SW480 (cell line): ENCODE data around the gene ZNF575.
"Not testable (repeated sequence)": the region's sequence is repeated elsewhere in the genome, so short reads cannot be mapped to it uniquely, and the experiment has no call there.

ENCODE experiments used
- DNase-seq: peaks from one replicate; pipeline ENCODE4 v3.0.0-alpha.2; 2016; ENCODE audit warnings: low spot score

The ZNF575 gene

DNA sequence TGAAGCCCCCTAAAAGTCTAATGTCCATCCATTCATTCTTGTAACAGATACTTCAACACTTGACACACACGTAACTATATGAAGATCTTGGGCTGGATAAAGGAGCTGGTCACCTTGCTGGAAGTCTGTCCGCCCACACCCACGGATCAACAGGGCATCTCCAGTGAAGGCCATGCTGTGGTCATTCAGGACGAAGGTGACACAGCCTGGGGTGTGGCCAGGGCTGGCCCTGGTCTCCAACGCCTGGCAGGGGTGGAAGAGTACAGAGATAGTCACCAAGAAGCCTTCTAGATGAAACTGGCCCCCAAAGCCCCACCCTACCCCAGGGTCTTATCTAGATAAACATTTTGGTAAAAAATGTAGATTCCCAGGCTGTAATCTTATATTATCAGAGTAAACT lies 21.7 kb upstream of the ZNF575 start:
- DNase-seq: no peak

DNA sequence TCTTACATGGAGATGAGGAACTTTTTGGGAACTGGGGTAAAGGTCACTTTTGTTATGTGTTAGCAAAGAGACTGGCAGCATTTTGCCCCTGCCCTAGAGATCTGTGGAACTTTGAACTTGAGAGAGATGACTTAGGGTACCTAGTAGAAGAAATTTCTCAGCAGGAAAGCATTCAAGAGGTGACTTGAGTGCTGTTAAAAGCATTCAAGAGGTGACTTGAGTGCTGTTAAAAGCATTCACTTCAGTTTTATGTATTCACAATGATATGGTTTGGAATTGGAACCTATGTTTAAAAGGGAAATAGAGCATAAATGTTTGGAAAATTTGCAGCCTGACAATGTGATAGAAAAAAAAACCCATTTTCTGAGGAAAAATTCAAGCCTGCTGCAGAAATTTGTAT lies 20.6 kb upstream of the ZNF575 start:
- DNase-seq: not testable (repeated sequence)

DNA sequence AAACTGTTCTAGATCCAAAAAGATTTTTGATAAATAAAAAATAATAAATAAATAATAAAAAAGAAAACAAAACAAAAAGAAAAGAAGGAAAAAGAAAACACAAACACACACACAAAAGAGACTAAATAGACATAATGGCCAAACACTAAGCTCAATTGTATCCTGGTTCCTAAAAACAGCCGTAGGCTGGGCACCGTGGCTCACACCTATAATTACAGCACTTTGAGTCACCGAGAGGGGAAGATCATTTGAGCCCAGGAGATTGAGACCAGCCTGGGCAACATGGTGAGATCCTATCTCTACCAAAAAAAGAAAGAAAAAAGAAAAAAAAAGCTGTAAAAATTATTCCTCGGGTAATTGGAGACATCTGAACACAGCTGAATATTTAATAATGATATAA lies 14.9 kb upstream of the ZNF575 start:
- no peak for DNase-seq

DNA sequence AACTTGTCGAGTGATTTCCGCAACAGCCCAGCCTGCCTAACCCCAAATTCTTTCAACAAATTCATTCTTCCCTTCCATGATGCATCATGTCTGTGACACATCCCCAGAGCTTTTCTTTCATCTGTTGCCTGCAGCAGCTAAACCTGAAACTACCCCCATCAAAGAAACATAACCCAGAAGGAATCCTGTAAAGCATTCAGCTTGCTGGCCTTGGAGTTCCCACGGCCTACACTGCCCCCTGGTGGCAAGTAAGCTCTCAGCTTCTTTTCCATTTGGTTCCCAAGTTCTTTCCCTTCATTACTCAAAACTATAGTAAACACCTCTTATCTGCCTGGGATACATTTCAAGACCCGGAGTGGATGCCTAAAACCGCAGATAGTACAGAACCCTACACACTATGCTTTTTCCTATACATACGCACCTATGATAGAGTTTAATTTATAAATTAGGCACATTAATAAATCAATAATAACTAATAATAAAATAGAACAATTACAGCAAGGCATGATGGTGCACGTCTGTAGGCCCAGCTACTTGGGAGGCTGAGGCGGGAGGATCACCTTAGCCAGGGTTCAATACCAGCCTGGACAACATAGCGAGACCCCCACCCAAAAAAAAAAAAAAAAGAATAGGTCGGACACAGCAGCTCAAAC lies 13.4 kb upstream of the ZNF575 start:
- DNase-seq: peak; percentile 91

DNA sequence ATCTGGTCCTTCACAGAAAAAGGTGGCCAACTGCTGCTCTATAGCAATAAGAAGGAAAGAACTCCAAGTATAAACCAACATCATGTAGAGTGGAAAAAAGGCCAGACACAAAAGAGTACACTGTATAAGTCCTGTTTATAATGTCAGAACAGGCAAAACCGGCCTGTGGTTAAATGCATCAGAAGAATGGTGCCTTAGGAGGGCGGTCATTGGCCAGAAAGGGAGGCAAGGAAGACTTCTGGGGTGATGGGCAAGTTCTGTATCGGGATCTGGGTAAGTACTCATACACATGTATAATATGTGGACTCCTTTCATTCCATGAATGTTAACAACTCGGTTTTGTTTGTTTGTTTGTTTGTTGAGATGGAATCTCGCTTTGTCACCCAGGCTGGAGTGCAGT lies 10.1 kb upstream of the ZNF575 start:
- DNase-seq: no peak

- not testable (repeated sequence) for DNase-seq
Observed at GRCh38 chr19:43523696-43524095, 9.3 kb upstream of the ZNF575 start.

DNA sequence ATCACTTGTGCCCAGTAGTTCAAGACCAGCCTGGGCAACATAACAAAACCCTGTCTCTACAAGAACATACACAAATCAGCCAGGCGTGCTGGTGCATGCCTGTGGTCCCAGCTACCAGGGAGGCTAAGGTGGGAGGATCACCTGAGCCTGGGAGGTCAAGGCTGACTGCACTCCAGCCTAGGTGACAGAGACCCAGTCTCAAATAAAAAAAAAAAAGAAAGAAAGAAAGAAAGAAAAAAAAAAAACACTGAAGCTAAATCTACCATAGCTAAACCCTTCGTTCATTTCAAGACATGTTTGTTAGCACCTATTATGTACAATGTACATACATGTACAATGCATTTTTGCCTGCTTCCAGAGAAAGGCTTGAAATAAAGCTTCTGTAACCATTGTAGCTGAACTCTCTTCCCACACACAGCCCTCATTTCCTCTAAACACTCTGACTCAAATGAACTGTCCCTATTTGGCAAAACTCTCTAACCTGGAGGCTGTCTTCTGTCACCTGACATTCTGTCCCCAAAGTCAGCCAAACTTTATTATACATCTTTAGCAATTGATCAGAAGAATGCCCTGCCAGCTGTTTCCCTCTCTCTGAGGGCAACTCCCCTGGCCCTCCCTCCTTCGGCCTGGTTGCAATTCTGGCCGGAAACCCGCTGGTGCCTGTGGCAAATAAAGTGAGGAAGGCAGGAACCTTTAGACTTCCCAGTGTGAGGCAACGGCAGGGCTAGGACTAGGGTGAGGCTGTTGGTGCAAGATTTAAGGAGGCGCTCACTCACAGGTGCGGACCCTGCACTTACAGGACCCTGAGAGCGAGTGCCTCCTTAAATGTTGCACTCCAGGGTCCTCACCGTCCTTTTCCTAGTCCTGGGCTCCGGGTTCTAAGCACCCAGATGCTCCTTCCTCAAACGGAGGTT lies 7.8 kb upstream of the ZNF575 start:
- peak; percentile 94 for DNase-seq

- peak; percentile 49 for DNase-seq
Observed at GRCh38 chr19:43525836-43526771, 6.9 kb upstream of the ZNF575 start.

DNA sequence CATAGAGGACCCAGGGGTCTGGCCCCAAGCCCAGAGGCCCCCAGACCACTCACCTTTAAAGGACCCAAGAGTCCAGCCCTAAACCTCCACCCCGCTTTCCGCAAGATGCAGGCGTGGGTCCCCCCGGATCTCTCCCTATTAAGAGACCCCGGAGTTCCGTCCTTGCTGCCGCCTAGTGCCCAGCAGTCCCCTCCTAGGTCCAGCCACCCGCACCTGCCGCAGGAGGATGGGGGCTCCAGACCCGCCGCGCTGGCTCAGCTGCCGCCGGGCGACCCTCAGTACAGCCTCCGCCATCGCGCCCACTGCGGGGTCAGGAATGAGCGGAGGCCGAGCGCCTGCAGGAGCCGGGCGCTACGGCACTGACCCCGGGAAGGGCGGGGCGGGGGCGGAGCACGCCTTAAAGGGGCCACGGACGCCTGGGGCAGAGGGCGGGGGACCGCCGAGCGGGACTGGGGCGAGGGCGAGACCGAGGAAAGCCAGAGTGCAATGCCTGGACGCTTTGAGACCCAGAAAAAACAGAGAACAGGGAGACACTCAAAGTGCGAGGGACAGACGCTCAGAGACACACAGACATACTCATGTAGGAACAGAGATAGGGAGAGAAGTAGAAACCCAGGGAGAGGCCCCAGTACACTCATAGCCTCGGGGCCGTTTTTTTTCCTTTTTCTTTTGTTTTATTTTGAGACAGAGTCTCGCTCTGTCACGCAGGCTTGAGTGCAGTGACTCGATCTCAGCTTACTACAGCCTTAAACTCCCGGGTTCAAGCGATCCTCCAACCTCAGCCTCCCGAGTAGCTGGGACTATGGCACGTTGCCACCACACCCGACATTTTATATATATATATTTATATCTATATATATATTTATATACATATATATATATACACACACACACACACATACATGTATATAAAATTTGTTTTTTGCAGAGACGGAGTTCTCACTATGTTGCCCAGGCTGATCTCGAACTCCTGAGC lies 5.8 kb upstream of the ZNF575 start, which contains the start of gene ETHE1:
TSS of gene ETHE1 (minus strand) at position 318 of the 976 bp plus-strand sequence. CDS start at position 294, 24 bp downstream.
- peak; percentile 75 for DNase-seq

DNA sequence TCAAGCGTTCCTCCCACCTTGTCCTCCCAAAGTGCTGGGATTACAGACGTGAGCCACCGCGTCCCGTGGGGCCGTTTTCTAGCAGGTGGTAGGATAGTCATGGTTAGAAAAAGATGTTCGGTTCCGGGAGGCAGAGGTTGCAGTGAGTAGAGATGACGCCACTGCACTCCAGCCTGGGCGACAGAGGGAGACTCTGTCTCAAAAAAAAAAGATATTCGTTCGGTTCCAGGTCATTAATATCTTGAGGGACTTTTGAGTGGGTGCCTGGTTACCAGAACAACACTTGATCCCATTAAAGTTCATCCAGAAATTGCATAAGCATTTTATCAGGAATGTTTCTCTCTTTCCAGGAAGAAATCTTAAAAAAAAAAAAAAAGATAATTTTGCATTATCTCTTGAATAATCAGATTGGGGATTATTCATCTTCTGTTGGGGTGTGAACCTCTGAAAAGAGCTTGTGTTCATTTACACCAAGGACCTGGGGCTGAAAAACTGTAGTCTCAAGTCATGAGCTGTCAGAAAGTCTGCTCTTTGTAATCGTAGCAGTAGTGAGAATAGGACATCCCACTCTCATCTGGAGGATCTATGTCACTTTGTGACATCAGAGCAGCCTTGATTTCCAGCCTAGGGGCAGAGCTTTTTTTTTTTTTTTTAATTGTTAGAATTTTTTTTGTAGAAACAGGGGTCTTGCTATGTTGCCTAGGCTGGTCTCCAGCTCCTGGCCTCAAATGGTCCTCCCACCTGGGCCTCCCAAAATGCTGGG lies 4.9 kb upstream of the ZNF575 start:
- DNase-seq: no peak

GRCh38 chr19:43532571-43532961 lies 422 bp upstream of the ZNF575 start:
- peak; percentile 70 for DNase-seq

- DNase-seq: peak; percentile 98
Observed at GRCh38 chr19:43533546-43534304, 737 bp downstream of the ZNF575 start.

- DNase-seq: no peak
Observed at GRCh38 chr19:43534305-43534815, 1.4 kb downstream of the ZNF575 start.

GRCh38 chr19:43534816-43535761 lies 2.1 kb downstream of the ZNF575 start:
- DNase-seq: no peak

- DNase-seq: no peak
Observed at GRCh38 chr19:43538922-43539321, 5.9 kb downstream of the ZNF575 start.

DNA sequence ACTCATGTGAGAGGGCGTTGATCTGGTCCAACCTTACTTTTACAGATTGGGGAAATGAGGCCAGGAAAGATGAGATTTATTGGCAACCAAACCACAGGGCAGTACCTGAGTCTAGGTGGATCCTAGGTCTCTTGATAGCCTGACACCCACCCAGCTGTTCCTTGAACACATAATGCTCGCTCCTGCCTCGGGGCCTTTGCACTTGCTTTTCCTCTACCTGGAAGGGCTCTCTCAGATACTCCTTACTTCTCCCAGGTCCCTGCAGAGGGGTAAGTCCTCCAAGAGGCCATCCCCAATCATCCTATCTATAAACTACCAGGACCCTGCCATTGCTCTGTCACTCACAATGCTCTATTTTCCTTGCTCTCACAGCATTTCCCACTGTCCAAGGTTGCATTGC lies 7.4 kb downstream of the ZNF575 start:
- no peak for DNase-seq

DNA sequence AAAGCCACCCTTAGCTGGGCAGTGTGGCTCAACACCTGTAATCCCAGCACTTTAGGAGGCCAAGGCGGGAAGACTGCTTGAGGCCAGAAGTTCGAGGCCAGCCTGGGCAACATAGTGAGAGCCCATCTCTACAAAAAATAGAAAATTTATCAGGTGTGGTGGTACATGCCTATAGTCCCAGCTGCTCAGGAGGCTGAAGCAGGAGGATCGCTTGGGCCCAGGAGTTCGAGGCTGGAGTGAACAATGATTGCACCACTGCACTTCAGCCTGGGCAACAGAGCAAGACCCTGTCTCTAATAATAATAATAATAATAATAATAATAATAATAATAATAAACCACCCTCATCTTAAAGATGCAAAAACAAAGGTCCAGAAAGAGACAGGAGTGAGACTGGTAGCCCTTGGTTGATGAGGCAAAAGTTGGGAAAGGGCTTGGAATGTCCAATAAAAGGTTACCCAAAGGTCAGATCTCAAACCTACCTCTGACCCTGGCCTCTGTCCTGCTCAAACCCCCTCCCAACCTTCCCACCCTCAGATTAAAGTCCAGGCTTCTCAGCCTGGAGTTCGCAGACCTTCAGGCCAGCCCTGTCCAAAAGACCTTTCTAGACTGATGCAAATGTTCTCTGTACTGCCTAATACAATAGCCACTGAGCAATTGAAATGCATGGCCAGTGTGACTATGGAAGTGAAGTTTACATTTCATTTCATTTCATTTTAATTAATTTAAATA lies 9.1 kb downstream of the ZNF575 start:
- no peak for DNase-seq
